IPS DF 4.7 (cell line): ENCODE data around the gene POLD3.

Source experiments
- DNase-seq: peaks from one replicate; pipeline ENCODE4 v3.0.0-alpha.2; 2013; ENCODE audit warnings: low spot score; ENCODE audit errors: extremely low read depth

POLD3 gene

GRCh38 chr11:74592441-74593362, at the start of gene POLD3:
Gene POLD3, plus strand, starts transcription at chr11:74592582. Its CDS starts 77 bp downstream, at chr11:74592659.
- DNase-seq: peak; percentile 58

- DNase-seq: no peak
Observed at GRCh38 chr11:74543991-74544390, 48.4 kb upstream of the POLD3 start.

GRCh38 chr11:74546752-74547151, 45.6 kb upstream of the POLD3 start:
- DNase-seq: no peak

- DNase-seq: no peak
Observed at GRCh38 chr11:74550991-74551753, 41.2 kb upstream of the POLD3 start.

- DNase-seq: no peak
Observed at GRCh38 chr11:74551754-74552145, 40.6 kb upstream of the POLD3 start.

GRCh38 chr11:74557526-74557925, 34.9 kb upstream of the POLD3 start:
- DNase-seq: no peak

GRCh38 chr11:74559110-74559933, 33.1 kb upstream of the POLD3 start:
- no peak for DNase-seq

GRCh38 chr11:74559934-74560309, 32.5 kb upstream of the POLD3 start:
- DNase-seq: no peak

- no peak for DNase-seq
Observed at GRCh38 chr11:74566146-74566960, 26.0 kb upstream of the POLD3 start.

- no peak for DNase-seq
Observed at GRCh38 chr11:74568028-74568427, 24.4 kb upstream of the POLD3 start.

- peak; percentile 22 for DNase-seq
Observed at GRCh38 chr11:74570266-74571061, 21.9 kb upstream of the POLD3 start.

GRCh38 chr11:74571062-74571399, 21.4 kb upstream of the POLD3 start:
- DNase-seq: no peak

GRCh38 chr11:74572349-74572748, 20.0 kb upstream of the POLD3 start:
- DNase-seq: no peak

- DNase-seq: no peak
Observed at GRCh38 chr11:74574563-74574962, 17.8 kb upstream of the POLD3 start.

- no peak for DNase-seq
Observed at GRCh38 chr11:74575999-74576398, 16.4 kb upstream of the POLD3 start.

- DNase-seq: no peak
Observed at GRCh38 chr11:74577181-74577580, 15.2 kb upstream of the POLD3 start.

GRCh38 chr11:74577624-74578396, 14.6 kb upstream of the POLD3 start:
- no peak for DNase-seq

GRCh38 chr11:74579577-74580270, 12.7 kb upstream of the POLD3 start:
- no peak for DNase-seq
